PC-3 (cell line): Measurements from ENCODE around the gene COMMD2. TPM values are rescaled to one million over a fixed set of nuclear protein-coding genes. Genes with fewer than 3 reads are reported as not detected.

ENCODE experiments used
- ATAC-seq: fragments of 200-7000 bp; cut with Tn5 transposase; 2 replicates; pipeline ENCODE4 v1.9.1; 2020; ENCODE audit warnings: mild to moderate bottlenecking, moderate library complexity
- Bru-seq: library from RNA; stranded (reverse); fragments of 400-500 nt; gene quantifications from one replicate; lab custom pipeline; 2021; lab: Mats Ljungman, UMichigan
- BruChase-seq, 2 experiments: library from RNA; stranded (reverse); fragments of 400-500 nt; gene quantifications; one replicate each; lab custom pipeline; 2021; lab: Mats Ljungman, UMichigan
- BruUV-seq: library from RNA; stranded (reverse); fragments of 400-500 nt; replicated peaks from 2 replicates; lab custom pipeline; 2021; lab: Mats Ljungman, UMichigan
- CTCF ChIA-PET: fragments of 300-600 bp; sonication (Branson Sonifier 250); formaldehyde crosslinking; loops from one replicate; lab custom pipeline; 2022; ENCODE audit warnings: antibody characterized with exemption; lab: Charles Lee
- POLR2A ChIA-PET: fragments of 300-600 bp; sonication (Branson Sonifier 250); formaldehyde crosslinking; loops from one replicate; lab custom pipeline; 2022; ENCODE audit warnings: antibody characterized with exemption; ENCODE audit not compliant: unreplicated experiment; lab: Charles Lee
- DNase-seq: peaks from one replicate; pipeline ENCODE4 v3.0.0-alpha.2; 2015
- H2AFZ ChIP-seq: fragments of 300-600 bp; sonication (generic); 2 replicates; pipeline ENCODE4 v1.6.0; 2016; ENCODE audit warnings: antibody characterized with exemption, low read length
- H3F3A ChIP-seq: fragments of 300-600 bp; sonication (generic); one replicate; pipeline ENCODE4 v1.6.0; 2017; ENCODE audit warnings: antibody characterized with exemption, low read length, control low read depth, mild to moderate bottlenecking; ENCODE audit not compliant: unreplicated experiment
- H3K27ac ChIP-seq: fragments of 300-600 bp; sonication (generic); 2 replicates; pipeline ENCODE4 v1.5.1; 2016; ENCODE audit warnings: mild to moderate bottlenecking, low read length
- H3K27me3 ChIP-seq: fragments of 300-600 bp; sonication (generic); 2 replicates; pipeline ENCODE4 v1.6.1; 2016; ENCODE audit warnings: low read length, mixed read lengths
- H3K36me3 ChIP-seq: fragments of 300-600 bp; sonication (generic); 2 replicates; pipeline ENCODE4 v1.6.1; 2016; ENCODE audit warnings: low read depth, mixed run types, low read length, mixed read lengths
- H3K4me1 ChIP-seq: fragments of 300-600 bp; sonication (generic); 2 replicates; pipeline ENCODE4 v1.5.1; 2016; ENCODE audit warnings: low read length; ENCODE audit not compliant: insufficient read depth
- H3K4me2 ChIP-seq: fragments of 300-600 bp; sonication (generic); 2 replicates; pipeline ENCODE4 v1.6.0; 2016; ENCODE audit warnings: low read length
- H3K4me3 ChIP-seq: fragments of 300-600 bp; sonication (generic); 2 replicates; pipeline ENCODE4 v1.5.1; 2016; ENCODE audit warnings: mild to moderate bottlenecking, low read length, mixed read lengths
- H3K79me2 ChIP-seq: fragments of 300-600 bp; sonication (generic); 2 replicates; pipeline ENCODE4 v1.6.1; 2017; ENCODE audit warnings: low read length, mixed read lengths
- H3K9ac ChIP-seq: fragments of 300-600 bp; sonication (generic); 2 replicates; pipeline ENCODE4 v1.6.0; 2016; ENCODE audit warnings: mild to moderate bottlenecking, low read length
- H3K9me2 ChIP-seq: fragments of 300-600 bp; sonication (generic); replicated peaks from 2 replicates; pipeline ENCODE4 v1.6.1; 2016; ENCODE audit warnings: mixed run types, low read length, mixed read lengths
- H3K9me3 ChIP-seq: fragments of 300-600 bp; sonication (generic); 2 replicates; pipeline ENCODE4 v1.6.1; 2016; ENCODE audit warnings: low read length, mixed read lengths
- H4K20me1 ChIP-seq: fragments of 300-600 bp; sonication (generic); 2 replicates; pipeline ENCODE4 v1.6.1; 2016; ENCODE audit warnings: low read length, mixed read lengths
- CTCF ChIP-seq: fragments of 300-600 bp; sonication (generic); conservative IDR thresholded peaks from 2 replicates; pipeline ENCODE4 v1.5.1; 2017; ENCODE audit warnings: antibody characterized with exemption, low read depth, mild to moderate bottlenecking, low read length
- EZH2 ChIP-seq: fragments of 300-600 bp; sonication (generic); IDR thresholded peaks from one replicate; pipeline ENCODE4 v1.6.1; 2017; ENCODE audit warnings: antibody characterized with exemption, mild to moderate bottlenecking, low read length; ENCODE audit not compliant: unreplicated experiment
- EZH2phosphoT487 ChIP-seq: fragments of 300-600 bp; sonication (generic); IDR thresholded peaks from 2 replicates; pipeline ENCODE4 v1.6.1; 2018; ENCODE audit warnings: mild to moderate bottlenecking, antibody characterized with exemption, low read length, borderline replicate concordance
- intact Hi-C: fragments of 100-400 bp; cut with micrococcal nuclease; formaldehyde crosslinking; loops from 2 replicates; pipeline ENCODE4 v1.9.0; 2023
- long read RNA-seq: library from polyadenylated mRNA; unstranded; transcript quantifications from one replicate; pipeline ENCODE4 v2.0.0, GENCODE V29; 2021; ENCODE audit not compliant: unreplicated experiment
- total RNA-seq: library from RNA; depleted of rRNA; stranded (reverse); fragments of >200 nt; gene quantifications from 2 replicates; pipeline ENCODE4 v1.2.3, GENCODE V29; 2014; rRNA removed

The COMMD2 gene
- total RNA-seq (22.7 and 24.8 TPM in 2 replicates), Bru-seq, nascent RNA (percentile 92 among the genes with signal in this experiment), BruChase-seq, experiment 1, labeled RNA remaining after a 6-hour chase (percentile 88 among the genes with signal in this experiment), BruChase-seq, experiment 2, labeled RNA remaining after a 2-hour chase (percentile 92 among the genes with signal in this experiment)
- long read RNA-seq, transcript COMMD2-201 (4 exons, 739 nt) = minor isoform, 6 of 110 reads
- long read RNA-seq, transcript COMMD2-207 (6 exons, 885 nt) = minor isoform, 14 of 110 reads
- long read RNA-seq, transcript COMMD2-203 (5 exons, 3,706 nt) = major isoform, 71 of 110 reads
- long read RNA-seq, partial matches to known transcripts = 3 of 110 reads
- long read RNA-seq, other reads (novel, unspliced or antisense) = 11 of 110 reads

DNA sequence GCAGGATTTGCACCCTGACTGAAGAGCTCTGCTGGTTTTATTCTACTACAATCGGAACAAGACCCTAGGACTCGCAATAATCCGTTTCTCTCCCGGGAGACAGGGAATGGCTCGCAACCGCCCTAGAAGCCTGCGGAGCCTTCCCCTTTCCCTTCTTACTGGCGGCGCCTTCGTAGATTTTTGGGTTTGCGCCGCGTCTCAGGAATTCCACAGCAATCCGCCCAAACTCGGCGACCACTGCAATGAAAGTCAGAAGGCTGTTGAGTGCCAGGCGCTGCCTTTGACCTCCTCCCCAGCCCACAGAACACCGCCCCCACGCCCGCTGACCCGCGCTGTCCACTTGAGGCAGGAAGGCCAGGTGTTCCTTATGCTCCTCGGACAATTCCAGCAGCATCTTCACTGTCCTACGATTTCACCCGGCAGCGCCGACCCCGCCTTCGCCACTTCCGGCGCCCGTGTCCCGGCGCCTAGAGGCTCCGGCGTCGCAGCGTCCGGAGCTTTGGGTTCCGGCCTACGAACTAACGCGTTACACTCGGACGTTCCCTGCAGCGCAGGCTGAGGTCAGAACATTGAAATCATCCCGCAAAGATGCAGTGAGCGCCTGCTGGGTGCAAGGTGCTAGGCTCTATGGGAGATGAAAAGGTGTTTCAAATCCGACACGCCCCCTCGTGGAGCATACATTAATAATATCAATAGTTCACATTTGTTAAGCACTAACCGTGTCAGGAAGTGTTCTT lies at the start of gene COMMD2:
TSS of gene COMMD2 (minus strand) at position 439 of the 737 bp plus-strand sequence. CDS start at position 394, 45 bp downstream.
- H3K79me2 ChIP-seq = peaks cover 28% of the 10 kb centered on the region
- DNase-seq = peak; percentile 96
- H2AFZ ChIP-seq = peak within 1 kb of the TSS; percentile 89
- TSS peak; percentile 81 for BruUV-seq
- no peaks in the 10 kb centered on the region for H3K27me3 ChIP-seq
- TF ChIP-seq EZH2phosphoT487 = no peak
- peak; percentile 62 for TF ChIP-seq CTCF
- H3F3A ChIP-seq = no peaks in the 10 kb centered on the region
- H3K4me1 ChIP-seq = peaks cover 23% of the 10 kb centered on the region
- peak; percentile 98 for ATAC-seq
- peak within 1 kb of the TSS; percentile 90 for H3K9ac ChIP-seq
- H3K36me3 ChIP-seq = peaks cover 18% of the 10 kb centered on the region; the same call in 1 of the 2 replicates
- ChIA-PET CTCF (interaction anchor here (0.6 to 2.1 kb wide), 2 partner anchors 13 to 114 kb away, joined by 3 to 5 read pairs; no protein-coding TSS in a partner anchor), POLR2A (no interaction called here)
- no peaks in the 10 kb centered on the region for H3K9me2 ChIP-seq
- H4K20me1 ChIP-seq = no peaks in the 10 kb centered on the region
- no peaks in the 10 kb centered on the region for H3K9me3 ChIP-seq
- peak within 1 kb of the TSS; percentile 94 for H3K4me3 ChIP-seq
- H3K4me2 ChIP-seq = peak within 1 kb of the TSS; percentile 92
- intact Hi-C loops = loop anchor here (1.0 to 5.0 kb wide), 2 partner anchors 185 to 240 kb away; no protein-coding TSS in a partner anchor
- H3K27ac ChIP-seq = peak within 1 kb of the TSS; percentile 22; the same call in 1 of the 2 replicates

GRCh38 chr3:149801639-149802038 lies 49.4 kb upstream of the COMMD2 start:
- Histone ChIP-seq H3K27ac (no peak overlapping the region), H3K36me3 (no peaks in the 10 kb centered on the region), H3K27me3 (no peaks in the 10 kb centered on the region), H3K9me3 (no peaks in the 10 kb centered on the region), H3F3A (no peaks in the 10 kb centered on the region), H3K79me2 (no peaks in the 10 kb centered on the region), H2AFZ (no peak overlapping the region), H3K4me1 (no peaks in the 10 kb centered on the region), H3K9ac (no peak overlapping the region), H4K20me1 (no peaks in the 10 kb centered on the region), H3K4me3 (no peak overlapping the region), H3K9me2 (no peaks in the 10 kb centered on the region), H3K4me2 (no peak overlapping the region)
- CTCF ChIA-PET = no interaction called here
- DNase-seq (no peak), ATAC-seq (no peak)
- POLR2A ChIA-PET = interaction anchor here (0.7 kb wide), 1 partner anchor 99 kb away, joined by 3 read pairs; no protein-coding TSS in a partner anchor
- intact Hi-C loops = no loop called here
- BruUV-seq = no TSS peak
- no peak for TF ChIP-seq EZH2phosphoT487
- TF ChIP-seq EZH2 = no peak
- TF ChIP-seq CTCF = no peak
